H1 (cell line): ENCODE results near the gene MAPKAPK2. TPM values are rescaled to one million over a fixed set of nuclear protein-coding genes. Genes with fewer than 3 reads are reported as not detected.

Experiments used
- CBX5 ChIP-seq: fragments of 300-800, 300-1000 bp; sonication (generic); IDR thresholded peaks from 2 replicates; pipeline ENCODE4 v1.7.1; 2016; ENCODE audit warnings: antibody characterized with exemption, low read length, low read depth
- ZNF274 ChIP-seq: IDR thresholded peaks from 2 replicates; pipeline ENCODE4 v1.7.0; 2012; ENCODE audit warnings: low read length, borderline replicate concordance; ENCODE audit errors: extremely low read depth
- polyA plus RNA-seq, 7 experiments: library from polyadenylated mRNA; depleted of rRNA in 3 of 7; stranded (reverse) in 5 of 7; unstranded in 2 of 7; fragments of >200 nt in 5 of 7; fragments of 200-250 nt in 2 of 7; gene quantifications; 1 replicate in 5 of 7; 2 replicates in 1 of 7; 4 replicates in 1 of 7; pipeline versions ENCODE4 v1.2.1 to v1.2.3, GENCODE V29; 2011 to 2013; ENCODE audit warnings: missing spikeins in 2 of 7, mixed read lengths in 2 of 7
- total RNA-seq: library from RNA; stranded (reverse); fragmentation: NEBNext Ultra II Directional; extraction: Animal tissue kit (Norgen Biotek cat#: 25700); gene quantifications from 2 replicates; pipeline ENCODE4 v1.2.1, GENCODE V29; 2021

The MAPKAPK2 gene
- total and polyA plus RNA-seq, 2 of the 8 experiments (the other 6 are each of a cell fraction or from before 2014, with no cell fraction given): 27.5 to 44.9 TPM

GRCh38 chr1:206656936-206657335 is 27.8 kb upstream of the MAPKAPK2 start (continued):
- no peak for TF ChIP-seq ZNF274
- TF ChIP-seq CBX5: no peak
